Effector memory CD4-positive, alpha-beta T cell (primary cell): Measurements from ENCODE around the gene SEC14L1.
A peak's percentile ranks its signal among the peaks of the same experiment; 100 is the strongest.

Experiments
- DNase-seq, 3 donors: peaks; one replicate each; pipeline ENCODE4 v3.0.0-alpha.2; 2020
- H3K27ac ChIP-seq: 2 replicates; pipeline ENCODE4 v1.7.0; 2013; ENCODE audit warnings: mild to moderate bottlenecking, low read length, moderate library complexity; ENCODE audit not compliant: insufficient read depth, poor library complexity, severe bottlenecking
- H3K27me3 ChIP-seq: replicated peaks from 2 replicates; pipeline ENCODE4 v1.7.0; 2013; ENCODE audit warnings: mild to moderate bottlenecking, low read length; ENCODE audit not compliant: insufficient read depth, control insufficient read depth, poor library complexity, severe bottlenecking
- H3K36me3 ChIP-seq: 2 replicates; pipeline ENCODE4 v1.7.0; 2013; ENCODE audit warnings: mild to moderate bottlenecking, low read length, moderate library complexity; ENCODE audit not compliant: control insufficient read depth, insufficient read depth
- H3K4me1 ChIP-seq: 2 replicates; pipeline ENCODE4 v1.7.0; 2013; ENCODE audit warnings: low read length, mild to moderate bottlenecking; ENCODE audit not compliant: control insufficient read depth, insufficient read depth, poor library complexity, severe bottlenecking
- H3K4me3 ChIP-seq: 2 replicates; pipeline ENCODE4 v1.7.0; 2013; ENCODE audit warnings: low read length, low read depth, mild to moderate bottlenecking; ENCODE audit not compliant: insufficient read depth, poor library complexity, severe bottlenecking
- H3K9me3 ChIP-seq: 2 replicates; pipeline ENCODE4 v1.7.0; 2013; ENCODE audit warnings: mild to moderate bottlenecking, low read length, moderate library complexity; ENCODE audit not compliant: control insufficient read depth

SEC14L1 gene

GRCh38 chr17:77231076-77231871, 90.5 kb downstream of the SEC14L1 start:
- Histone ChIP-seq H3K27ac (no peak overlapping the region), H3K27me3 (no peaks in the 10 kb centered on the region), H3K9me3 (no peaks in the 10 kb centered on the region), H3K36me3 (no peaks in the 10 kb centered on the region), H3K4me3 (no peak overlapping the region), H3K4me1 (peaks cover 5% of the 10 kb centered on the region)
- DNase-seq, result no peak

- Histone ChIP-seq H3K27ac (no peak overlapping the region), H3K27me3 (no peaks in the 10 kb centered on the region), H3K4me1 (peaks cover 5% of the 10 kb centered on the region), H3K36me3 (no peaks in the 10 kb centered on the region), H3K4me3 (no peak overlapping the region), H3K9me3 (no peaks in the 10 kb centered on the region)
- no peak for DNase-seq
These were observed 92.4 kb downstream of the SEC14L1 start for GRCh38 chr17:77233127-77233526.

GRCh38 chr17:77233635-77234334, 93.0 kb downstream of the SEC14L1 start:
- DNase-seq, result no peak
- no peaks in the 10 kb centered on the region for H3K9me3 ChIP-seq
- no peak overlapping the region for H3K27ac ChIP-seq
- no peaks in the 10 kb centered on the region for H3K36me3 ChIP-seq
- H3K4me1 ChIP-seq, result peaks cover 5% of the 10 kb centered on the region
- no peak overlapping the region for H3K4me3 ChIP-seq
- no peaks in the 10 kb centered on the region for H3K27me3 ChIP-seq

- Histone ChIP-seq H3K4me3 (no peak overlapping the region), H3K27ac (no peak overlapping the region)
These were observed 93.9 kb downstream of the SEC14L1 start for GRCh38 chr17:77234695-77235094.

GRCh38 chr17:77235370-77235941, 94.7 kb downstream of the SEC14L1 start:
- Histone ChIP-seq H3K27ac (no peak overlapping the region), H3K4me1 (peaks cover 5% of the 10 kb centered on the region), H3K4me3 (peak overlapping the region; percentile 28), H3K36me3 (no peaks in the 10 kb centered on the region), H3K27me3 (no peaks in the 10 kb centered on the region), H3K9me3 (no peaks in the 10 kb centered on the region)
- DNase-seq, result no peak

More at GRCh38 chr17:77234695-77235094, 93.9 kb downstream of the SEC14L1 start:
- Histone ChIP-seq H3K27me3 (no peaks in the 10 kb centered on the region), H3K9me3 (no peaks in the 10 kb centered on the region), H3K36me3 (no peaks in the 10 kb centered on the region), H3K4me1 (peaks cover 5% of the 10 kb centered on the region)
- DNase-seq, result no peak

GRCh38 chr17:77237232-77238008, 96.7 kb downstream of the SEC14L1 start:
- DNase-seq, result no peak
- H3K4me1 ChIP-seq, result peaks cover 5% of the 10 kb centered on the region
- no peak overlapping the region for H3K27ac ChIP-seq
- no peaks in the 10 kb centered on the region for H3K27me3 ChIP-seq
- no peaks in the 10 kb centered on the region for H3K9me3 ChIP-seq
- no peaks in the 10 kb centered on the region for H3K36me3 ChIP-seq
- H3K4me3 ChIP-seq, result no peak overlapping the region

GRCh38 chr17:77240976-77241375, 100.2 kb downstream of the SEC14L1 start:
- H3K27me3 ChIP-seq, result no peaks in the 10 kb centered on the region
- no peaks in the 10 kb centered on the region for H3K4me1 ChIP-seq
- H3K9me3 ChIP-seq, result no peaks in the 10 kb centered on the region
- no peak overlapping the region for H3K4me3 ChIP-seq
- H3K36me3 ChIP-seq, result no peaks in the 10 kb centered on the region
- DNase-seq, result no peak
- H3K27ac ChIP-seq, result no peak overlapping the region

GRCh38 chr17:77242118-77242851, 101.5 kb downstream of the SEC14L1 start:
- Histone ChIP-seq H3K27me3 (no peaks in the 10 kb centered on the region), H3K27ac (no peak overlapping the region), H3K4me1 (peaks cover 10% of the 10 kb centered on the region), H3K36me3 (no peaks in the 10 kb centered on the region), H3K4me3 (no peak overlapping the region), H3K9me3 (no peaks in the 10 kb centered on the region)
- DNase-seq, result no peak

GRCh38 chr17:77245162-77245926, 104.6 kb downstream of the SEC14L1 start:
- Histone ChIP-seq H3K27me3 (no peaks in the 10 kb centered on the region), H3K9me3 (no peaks in the 10 kb centered on the region), H3K4me3 (no peak overlapping the region), H3K27ac (no peak overlapping the region), H3K36me3 (no peaks in the 10 kb centered on the region), H3K4me1 (peaks cover 12% of the 10 kb centered on the region)
- no peak for DNase-seq
